GM18907 (cell line): ENCODE results near the gene USP10.

Experiments used
- ATAC-seq: cut with Tn5 transposase; IDR thresholded peaks from one replicate; pipeline ENCODE4 v1.9.1; 2021; ENCODE audit warnings: mild to moderate bottlenecking, moderate library complexity; ENCODE audit not compliant: unreplicated experiment

Gene USP10

DNA sequence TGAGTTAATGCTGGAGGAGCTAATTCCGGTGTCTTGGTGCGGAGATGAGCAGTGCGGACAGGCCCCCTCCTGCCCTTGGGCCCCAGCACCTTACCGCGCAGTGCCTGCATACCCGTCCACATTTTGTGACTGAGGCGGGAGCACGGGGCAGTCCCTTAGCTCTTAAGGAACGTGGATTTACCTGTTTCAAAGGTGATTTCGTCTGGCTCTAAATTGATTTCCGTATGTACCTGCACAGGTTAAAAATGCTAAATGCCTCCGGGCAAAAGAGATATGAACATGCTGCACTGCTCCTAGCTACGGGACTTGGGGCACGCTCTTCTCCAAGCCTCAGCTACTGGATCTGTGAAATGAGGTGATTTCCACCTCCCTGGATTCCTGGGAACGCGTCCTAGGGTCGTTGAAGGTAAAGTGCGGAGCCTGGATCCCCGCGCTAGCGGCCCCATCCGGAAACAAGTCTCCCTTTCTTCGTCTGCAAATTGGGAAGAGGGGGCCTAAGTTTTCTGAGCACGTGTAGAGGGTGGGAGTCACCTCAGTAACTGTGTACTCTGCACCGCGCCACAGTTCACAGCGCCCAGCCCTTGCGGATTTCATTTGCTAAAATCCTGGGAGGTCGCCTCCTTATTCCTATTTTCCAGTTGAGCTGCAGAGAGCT is 119.3 kb downstream of the USP10 start:
- no peak for ATAC-seq

DNA sequence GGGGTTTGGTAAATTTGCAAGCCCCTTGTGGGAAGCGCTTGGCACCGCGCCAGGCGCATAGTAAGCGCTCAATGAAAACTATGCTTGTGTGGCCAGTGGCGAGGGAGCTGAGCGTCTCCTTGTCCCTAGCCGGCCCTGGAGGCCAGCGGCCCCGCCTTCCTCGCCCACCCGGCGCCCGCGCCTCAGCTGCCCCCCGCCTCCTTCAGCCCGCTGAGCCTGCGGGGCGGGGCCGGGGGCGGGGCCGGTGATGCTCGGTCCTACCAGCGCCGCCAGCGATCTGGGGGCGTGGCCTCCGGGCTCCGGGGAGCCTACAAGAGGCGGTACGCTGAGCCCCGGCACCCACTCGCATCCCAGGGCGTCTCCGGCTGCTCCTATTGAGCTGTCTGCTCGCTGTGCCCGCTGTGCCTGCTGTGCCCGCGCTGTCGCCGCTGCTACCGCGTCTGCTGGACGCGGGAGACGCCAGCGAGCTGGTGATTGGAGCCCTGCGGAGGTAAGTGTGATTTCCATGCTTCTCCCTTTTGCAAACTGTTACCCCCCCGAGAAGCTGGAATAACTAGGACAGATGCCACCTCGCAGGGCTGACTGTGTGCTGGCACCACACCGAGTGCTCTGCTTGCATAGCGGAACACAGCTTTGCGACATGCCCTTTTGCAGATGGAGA is 120.0 kb downstream of the USP10 start, which contains the start of gene CRISPLD2:
TSS of gene CRISPLD2 (plus strand) at position 342 of the 661 bp plus-strand sequence. CDS start 18,511 bp downstream, outside the sequence.
- no peak for ATAC-seq

DNA sequence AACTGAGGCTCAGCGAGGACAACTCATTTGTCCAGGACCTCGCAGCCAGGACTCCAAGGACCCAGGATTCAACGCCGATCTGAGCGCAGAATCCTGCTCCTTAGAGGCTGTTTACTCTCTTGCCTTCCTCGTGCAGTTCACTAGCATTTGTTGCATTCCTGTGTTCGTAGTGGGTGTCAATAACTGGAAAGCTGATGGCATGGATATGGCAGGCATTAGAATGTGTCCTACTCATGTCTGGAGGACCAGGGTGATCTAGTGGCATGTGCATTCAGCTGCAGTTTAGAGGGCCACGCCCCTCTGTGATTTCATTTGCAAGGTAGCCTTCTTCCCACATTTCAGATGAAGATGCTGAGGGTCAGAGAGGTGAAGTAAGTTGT is 120.5 kb downstream of the USP10 start:
- no peak for ATAC-seq

DNA sequence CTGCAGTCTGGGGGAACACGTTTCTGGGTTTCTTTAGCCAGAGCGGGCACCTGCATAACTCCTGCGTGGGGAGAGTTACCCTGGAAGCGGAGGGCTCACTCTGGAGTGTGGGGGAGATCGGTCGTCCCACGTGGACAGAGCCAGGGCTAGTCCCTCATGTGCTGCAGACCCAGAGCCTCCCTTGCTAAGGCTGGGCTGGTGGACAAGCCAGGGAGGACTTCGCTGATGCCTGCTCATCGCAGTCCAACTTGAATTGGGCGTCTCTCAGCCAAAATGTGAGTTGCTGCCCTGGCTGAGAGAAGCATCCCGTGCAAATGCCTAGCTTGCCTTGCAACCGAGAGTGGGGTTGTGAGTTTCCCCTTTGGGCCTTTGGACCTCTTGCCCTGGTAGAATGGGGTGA is 121.0 kb downstream of the USP10 start:
- ATAC-seq, result no peak

DNA sequence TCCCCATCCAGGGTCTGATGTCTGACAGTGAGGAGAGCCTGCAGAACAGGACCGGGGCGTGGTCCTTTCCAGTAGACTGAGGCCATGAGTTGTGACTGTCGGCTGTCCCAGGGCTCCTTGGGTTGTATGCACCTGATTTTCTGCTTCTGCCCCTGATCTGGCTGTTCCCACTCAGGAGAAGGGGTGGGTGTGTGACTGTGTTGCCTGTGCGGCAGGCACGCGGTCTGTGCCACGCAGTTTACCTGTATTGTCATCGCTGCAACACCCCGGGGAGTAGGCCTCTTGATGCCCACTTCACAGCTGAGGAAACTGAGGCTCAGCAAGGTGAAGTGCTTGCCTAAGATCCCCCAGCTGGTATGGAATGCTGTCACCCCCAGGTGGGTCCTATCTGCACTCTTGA is 121.4 kb downstream of the USP10 start:
- no peak for ATAC-seq

DNA sequence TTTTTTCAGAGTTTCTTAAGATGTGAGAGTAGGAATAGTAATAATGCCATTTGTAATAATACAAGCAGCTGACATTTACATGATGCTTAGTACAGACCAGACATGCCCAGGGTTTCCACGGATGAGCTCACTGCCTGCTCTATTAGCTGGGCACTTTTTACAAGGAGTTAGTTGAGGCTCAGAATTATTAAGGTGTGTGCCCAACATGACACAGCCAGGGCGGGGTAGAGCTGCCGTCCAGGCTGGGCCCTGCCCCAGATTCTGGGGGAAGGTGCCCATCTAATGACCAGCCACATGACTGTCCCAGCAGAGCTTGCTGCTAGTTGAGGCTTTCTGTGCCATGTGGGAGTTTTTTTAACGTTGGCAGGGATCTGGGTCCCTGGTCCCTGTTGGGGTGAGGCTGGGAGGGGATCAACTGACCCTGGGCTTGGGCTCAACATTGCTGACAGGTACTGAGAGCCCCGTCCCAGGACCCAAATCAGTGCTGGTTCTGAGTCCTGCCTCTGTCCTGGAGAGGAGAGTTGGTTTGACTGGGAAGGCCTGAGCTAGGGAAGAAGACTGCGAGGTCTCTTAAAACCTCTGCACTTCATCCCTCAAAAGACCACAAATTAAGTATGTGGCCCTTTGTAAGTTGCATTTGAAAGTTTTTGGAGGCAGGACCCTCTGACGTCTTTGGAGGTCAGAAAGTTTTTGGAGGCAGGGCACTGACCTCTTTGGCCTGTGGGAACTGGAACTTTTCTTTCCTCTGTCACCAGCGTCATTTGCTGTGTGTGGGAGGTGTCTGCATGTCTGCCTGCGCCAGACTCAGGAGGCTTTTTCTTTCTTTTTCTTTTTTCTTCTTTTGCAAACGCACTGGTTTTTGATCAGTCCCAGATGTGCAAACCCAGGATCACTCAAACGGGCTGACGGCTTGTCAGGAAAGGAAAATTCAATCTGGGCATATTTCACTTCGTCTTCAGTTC is 122.2 kb downstream of the USP10 start:
- no peak for ATAC-seq

DNA sequence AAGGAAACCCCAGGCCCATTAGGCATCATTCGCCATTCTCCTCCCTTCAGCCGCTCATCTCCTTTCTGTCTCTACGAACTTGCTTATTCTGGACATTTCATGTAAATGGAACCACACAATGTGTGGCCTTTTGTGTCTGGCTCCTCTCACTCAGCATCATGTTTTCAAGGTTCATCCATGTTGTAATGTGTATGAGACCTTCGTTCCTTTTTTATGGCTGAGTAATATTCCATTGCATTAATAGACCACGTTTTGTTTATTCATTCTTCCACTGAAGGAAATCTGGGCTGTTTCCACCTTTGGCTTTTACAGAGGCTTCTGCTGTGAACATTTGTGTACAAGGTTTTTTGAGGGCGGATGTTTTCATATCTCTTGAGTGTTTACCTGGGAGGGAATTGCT is 123.2 kb downstream of the USP10 start:
- ATAC-seq, result no peak

DNA sequence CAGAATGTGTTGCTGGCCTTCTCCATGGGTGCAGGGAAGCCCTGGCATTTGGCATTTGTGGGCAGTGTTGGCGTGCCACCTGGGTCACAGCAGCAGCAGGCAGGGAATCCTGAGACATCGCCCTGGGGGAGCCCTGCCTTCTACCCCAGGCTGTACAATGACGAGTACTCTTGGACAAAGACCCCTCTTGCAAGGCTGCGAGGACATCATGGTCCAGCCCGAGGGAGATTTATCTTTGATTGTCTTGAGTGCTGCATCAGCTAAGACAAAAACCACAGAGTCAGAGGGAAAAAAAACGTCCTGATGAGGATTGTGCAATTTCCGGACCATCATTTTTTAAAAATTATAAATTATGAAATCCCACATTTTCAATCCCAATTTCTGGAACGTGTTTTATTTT is 123.7 kb downstream of the USP10 start:
- ATAC-seq, result no peak

DNA sequence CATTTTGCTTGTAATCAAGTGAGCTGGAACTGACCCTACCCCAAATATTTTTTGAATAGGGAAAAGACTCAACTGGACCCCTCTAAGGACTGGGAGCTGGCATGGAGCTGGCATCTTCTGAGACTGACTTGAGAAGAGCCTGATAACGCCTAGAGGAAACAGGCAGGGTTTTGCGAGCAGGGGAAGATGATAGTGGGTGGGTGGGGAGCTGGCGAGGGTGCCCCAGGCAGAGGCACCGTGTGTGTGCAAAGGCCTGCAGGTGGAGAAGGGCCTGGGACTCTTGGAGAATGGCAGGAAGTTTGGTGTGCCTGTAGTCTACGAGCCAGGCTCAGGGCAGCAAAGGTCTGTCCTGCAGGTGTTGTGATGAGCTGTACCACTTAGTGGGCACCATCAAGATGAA is 124.1 kb downstream of the USP10 start:
- no peak for ATAC-seq

DNA sequence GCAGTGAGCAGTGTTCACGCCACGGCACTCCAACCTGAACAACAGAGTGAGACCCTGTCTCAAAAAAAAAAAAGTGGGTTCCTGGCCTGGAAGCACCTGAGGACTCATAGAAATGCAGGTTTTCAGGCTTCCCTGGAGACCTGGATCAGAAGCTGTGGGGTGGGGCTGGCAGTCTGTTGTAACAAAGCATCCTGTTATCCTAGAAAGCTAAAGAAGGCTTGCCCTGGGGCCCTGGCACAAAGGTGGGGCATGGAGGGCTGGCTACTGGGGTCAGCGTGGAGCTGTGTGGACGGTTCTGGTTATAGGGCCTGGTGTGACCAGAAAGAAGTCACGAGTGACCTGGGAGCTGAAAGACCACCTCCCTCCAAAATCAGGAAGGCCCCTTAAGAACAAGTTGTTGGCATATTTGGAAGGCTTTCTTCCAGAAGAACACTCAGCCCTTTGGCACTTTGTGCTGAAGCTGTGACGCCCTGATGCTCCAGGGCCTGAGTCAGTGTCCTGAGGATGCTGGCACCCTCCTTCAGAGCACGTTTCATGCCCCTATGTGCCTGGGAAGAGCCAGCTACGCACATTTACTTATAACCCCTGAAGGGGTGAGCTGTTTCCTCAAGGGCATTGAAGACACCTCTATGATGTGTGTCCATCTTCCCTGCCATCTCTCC is 126.2 kb downstream of the USP10 start:
- no peak for ATAC-seq

DNA sequence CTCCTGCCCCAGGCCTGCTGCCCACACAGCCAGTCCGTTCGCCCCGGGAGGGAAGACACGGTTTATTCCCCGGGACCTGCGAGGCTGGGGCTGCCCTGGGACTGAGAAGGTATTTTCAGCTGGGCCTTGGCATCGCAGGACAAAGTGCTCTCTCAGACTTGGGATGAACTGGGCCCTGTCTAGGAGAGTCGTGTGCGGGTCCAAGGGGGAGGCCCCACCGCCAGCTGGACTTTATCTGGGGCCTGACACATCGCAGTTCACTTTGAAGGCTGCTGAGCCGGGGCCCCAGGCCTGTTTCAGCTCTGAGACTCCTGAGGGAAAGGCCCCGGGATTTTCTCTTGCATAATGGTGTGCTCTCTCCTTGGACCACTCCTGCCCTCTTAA is 126.8 kb downstream of the USP10 start:
- ATAC-seq, result no peak

DNA sequence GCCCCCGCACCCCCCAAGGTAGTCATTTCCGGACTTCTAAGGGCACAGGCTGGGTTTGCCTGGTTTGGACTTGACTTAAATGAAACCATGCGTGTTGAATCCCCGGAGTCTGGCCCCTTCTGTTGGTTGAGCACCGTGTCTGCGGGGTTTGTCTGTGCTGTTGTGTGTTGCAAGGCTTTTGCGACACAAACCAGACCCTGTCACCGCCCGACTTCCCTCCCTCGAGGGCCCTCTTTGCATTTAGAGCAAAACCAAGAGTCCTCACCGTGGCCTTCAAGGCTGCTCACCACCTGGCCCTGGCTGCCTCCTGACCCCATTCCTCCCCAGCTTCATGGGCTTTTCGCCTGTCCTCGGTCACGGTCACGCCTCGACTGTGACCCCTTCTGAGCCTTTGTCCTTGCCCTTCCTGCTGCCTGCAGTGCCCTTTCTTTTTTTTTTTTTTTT is 127.4 kb downstream of the USP10 start:
- no peak for ATAC-seq

DNA sequence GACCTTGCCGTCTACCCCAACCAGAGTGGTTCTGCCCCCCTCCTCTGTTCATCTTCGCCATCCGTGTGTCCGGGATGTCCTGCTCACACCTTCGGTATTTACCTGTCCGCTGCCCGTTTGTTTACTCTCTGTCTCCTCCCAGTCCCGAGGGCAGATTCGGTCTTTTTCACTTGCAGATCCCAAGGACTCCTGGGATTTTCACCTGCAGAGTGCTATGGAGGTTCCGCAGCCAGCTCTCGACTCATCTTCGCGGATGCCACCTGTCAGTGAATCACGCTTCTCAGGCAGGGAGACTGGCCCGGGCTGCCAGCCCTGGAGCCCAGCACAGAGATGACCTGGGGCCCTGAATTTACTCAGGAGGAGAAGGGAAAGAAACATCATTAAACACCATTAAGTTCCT is 128.1 kb downstream of the USP10 start:
- no peak for ATAC-seq

DNA sequence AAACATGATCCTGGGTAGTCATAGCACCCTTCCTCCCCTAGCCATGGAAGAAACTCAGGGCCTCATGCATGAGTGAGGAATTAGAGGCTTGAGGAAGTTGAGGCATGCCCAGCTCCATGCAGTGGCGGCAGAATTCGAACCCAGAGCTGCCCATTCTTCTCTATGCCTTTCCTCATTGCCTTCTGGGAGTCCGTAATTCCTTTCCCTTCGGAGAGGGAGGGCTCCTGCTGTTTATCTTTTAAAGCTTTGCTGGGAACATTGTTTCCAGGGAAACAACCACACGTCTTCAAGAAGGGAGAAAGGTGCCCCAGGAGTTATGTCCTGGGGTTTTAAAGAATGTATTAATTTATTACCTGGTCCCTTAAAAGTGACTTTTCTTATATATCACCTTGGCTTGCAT is 128.5 kb downstream of the USP10 start:
- ATAC-seq, result no peak
